SU-DHL-6 (cell line): Measurements from ENCODE around the gene OGFOD2.

ENCODE experiments used
- EZH2phosphoT487 ChIP-seq: fragments of 200-600 bp; sonication (generic), shearing (Covaris generic); conservative IDR thresholded peaks from 2 replicates; pipeline ENCODE4 v1.6.1; 2018; ENCODE audit warnings: mild to moderate bottlenecking, antibody characterized with exemption, low read length, moderate library complexity, mixed read lengths
- TF ChIP-seq, protein P1 (sequence below): fragments of 200-600 bp; sonication (generic); IDR thresholded peaks from one replicate; pipeline ENCODE4 v1.5.1; 2017; ENCODE audit warnings: antibody characterized with exemption, mild to moderate bottlenecking, low read length, moderate library complexity; ENCODE audit not compliant: insufficient read depth, poor library complexity, severe bottlenecking

DNA sequence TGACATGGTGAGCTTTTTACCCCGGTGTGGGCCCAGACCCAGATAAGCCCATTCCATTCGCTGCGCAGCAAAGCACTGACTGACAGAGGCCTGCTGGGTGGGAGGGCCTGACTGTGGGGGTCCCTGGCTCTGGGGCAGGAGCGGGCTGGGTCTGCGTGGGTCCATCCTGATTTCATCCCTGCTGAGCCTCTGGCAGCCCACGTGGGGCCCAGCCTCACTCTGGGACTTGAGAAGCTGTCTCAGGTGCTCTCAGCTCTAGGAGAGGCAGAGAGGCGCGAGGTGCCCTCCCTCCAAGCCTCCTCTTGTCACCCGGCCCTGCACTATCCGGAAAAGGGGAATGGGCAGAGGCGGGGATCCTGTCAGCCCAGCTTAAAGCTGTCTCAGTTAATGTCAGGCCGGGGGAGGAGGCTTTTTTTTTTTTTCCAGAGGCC is 9.7 kb upstream of the OGFOD2 start:
- TF ChIP-seq, protein P1, sequence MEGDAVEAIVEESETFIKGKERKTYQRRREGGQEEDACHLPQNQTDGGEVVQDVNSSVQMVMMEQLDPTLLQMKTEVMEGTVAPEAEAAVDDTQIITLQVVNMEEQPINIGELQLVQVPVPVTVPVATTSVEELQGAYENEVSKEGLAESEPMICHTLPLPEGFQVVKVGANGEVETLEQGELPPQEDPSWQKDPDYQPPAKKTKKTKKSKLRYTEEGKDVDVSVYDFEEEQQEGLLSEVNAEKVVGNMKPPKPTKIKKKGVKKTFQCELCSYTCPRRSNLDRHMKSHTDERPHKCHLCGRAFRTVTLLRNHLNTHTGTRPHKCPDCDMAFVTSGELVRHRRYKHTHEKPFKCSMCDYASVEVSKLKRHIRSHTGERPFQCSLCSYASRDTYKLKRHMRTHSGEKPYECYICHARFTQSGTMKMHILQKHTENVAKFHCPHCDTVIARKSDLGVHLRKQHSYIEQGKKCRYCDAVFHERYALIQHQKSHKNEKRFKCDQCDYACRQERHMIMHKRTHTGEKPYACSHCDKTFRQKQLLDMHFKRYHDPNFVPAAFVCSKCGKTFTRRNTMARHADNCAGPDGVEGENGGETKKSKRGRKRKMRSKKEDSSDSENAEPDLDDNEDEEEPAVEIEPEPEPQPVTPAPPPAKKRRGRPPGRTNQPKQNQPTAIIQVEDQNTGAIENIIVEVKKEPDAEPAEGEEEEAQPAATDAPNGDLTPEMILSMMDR: no peak
- TF ChIP-seq EZH2phosphoT487: no peak
